ENCODE measurements around the gene FBXL19.

DNA sequence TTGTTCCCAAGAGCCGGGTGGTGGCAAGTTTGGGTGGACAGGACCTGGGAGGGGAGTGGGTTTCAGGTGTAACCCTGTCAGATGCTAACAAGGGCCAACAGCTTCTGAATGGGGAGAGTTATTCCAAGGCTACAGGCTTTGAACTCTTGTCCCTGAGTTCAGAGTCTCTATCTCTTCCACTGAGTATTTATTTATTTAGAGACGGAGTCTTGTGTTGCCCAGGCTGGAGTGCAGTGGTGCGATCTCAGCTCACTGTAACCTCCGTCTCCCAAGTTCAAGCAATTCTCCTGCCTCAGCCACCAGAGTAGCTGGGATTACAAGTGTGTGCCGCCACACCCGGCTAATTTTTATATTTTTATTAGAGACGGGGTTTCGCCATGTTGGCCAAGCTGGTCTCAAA, 31.6 kb downstream of the FBXL19 start:
- TF ChIP-seq, protein P1, sequence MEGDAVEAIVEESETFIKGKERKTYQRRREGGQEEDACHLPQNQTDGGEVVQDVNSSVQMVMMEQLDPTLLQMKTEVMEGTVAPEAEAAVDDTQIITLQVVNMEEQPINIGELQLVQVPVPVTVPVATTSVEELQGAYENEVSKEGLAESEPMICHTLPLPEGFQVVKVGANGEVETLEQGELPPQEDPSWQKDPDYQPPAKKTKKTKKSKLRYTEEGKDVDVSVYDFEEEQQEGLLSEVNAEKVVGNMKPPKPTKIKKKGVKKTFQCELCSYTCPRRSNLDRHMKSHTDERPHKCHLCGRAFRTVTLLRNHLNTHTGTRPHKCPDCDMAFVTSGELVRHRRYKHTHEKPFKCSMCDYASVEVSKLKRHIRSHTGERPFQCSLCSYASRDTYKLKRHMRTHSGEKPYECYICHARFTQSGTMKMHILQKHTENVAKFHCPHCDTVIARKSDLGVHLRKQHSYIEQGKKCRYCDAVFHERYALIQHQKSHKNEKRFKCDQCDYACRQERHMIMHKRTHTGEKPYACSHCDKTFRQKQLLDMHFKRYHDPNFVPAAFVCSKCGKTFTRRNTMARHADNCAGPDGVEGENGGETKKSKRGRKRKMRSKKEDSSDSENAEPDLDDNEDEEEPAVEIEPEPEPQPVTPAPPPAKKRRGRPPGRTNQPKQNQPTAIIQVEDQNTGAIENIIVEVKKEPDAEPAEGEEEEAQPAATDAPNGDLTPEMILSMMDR (IDR thresholded peaks at IDR 0.05; ENCODE audit: insufficient read depth, low read length): no peak
- TF ChIP-seq POLR2AphosphoS5 (IDR thresholded peaks at IDR 0.05; ENCODE audit: low read depth) (no peak), GABPA (IDR thresholded peaks at IDR 0.05; ENCODE audit: low read depth) (no peak)
- TF ChIP-seq, protein P2, sequence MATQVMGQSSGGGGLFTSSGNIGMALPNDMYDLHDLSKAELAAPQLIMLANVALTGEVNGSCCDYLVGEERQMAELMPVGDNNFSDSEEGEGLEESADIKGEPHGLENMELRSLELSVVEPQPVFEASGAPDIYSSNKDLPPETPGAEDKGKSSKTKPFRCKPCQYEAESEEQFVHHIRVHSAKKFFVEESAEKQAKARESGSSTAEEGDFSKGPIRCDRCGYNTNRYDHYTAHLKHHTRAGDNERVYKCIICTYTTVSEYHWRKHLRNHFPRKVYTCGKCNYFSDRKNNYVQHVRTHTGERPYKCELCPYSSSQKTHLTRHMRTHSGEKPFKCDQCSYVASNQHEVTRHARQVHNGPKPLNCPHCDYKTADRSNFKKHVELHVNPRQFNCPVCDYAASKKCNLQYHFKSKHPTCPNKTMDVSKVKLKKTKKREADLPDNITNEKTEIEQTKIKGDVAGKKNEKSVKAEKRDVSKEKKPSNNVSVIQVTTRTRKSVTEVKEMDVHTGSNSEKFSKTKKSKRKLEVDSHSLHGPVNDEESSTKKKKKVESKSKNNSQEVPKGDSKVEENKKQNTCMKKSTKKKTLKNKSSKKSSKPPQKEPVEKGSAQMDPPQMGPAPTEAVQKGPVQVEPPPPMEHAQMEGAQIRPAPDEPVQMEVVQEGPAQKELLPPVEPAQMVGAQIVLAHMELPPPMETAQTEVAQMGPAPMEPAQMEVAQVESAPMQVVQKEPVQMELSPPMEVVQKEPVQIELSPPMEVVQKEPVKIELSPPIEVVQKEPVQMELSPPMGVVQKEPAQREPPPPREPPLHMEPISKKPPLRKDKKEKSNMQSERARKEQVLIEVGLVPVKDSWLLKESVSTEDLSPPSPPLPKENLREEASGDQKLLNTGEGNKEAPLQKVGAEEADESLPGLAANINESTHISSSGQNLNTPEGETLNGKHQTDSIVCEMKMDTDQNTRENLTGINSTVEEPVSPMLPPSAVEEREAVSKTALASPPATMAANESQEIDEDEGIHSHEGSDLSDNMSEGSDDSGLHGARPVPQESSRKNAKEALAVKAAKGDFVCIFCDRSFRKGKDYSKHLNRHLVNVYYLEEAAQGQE (IDR thresholded peaks at IDR 0.05; ENCODE audit: insufficient replicate concordance, low read depth): no peak
